GM19324 (cell line): ENCODE measurements around the gene TRAF3.
"Not testable (repeated sequence)": the region's sequence is repeated elsewhere in the genome, so short reads cannot be mapped to it uniquely, and the experiment has no call there.

ENCODE experiments used
- ATAC-seq: cut with Tn5 transposase; IDR thresholded peaks from one replicate; pipeline ENCODE4 v1.9.1; 2021; ENCODE audit warnings: mild to moderate bottlenecking, moderate library complexity; ENCODE audit not compliant: unreplicated experiment, low FRiP score

The TRAF3 gene

DNA sequence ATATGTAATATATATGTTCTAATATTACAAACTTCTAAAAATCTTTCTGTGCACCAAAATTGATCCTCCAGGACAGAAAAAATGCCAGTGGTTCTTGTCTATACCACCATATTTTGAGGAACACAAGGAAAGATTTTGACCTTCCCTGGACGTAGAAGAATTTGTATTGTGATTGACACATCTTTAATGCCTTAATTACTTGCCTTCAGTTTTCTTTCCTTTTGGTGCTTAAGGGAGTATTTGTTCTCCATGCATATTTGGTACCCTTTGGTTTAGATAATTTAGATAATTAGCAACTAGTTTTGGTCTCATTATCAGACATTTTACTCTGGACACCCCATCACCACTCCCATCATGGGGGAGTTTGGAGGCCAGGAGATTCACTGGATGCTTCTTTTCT, 27.6 kb downstream of the TRAF3 start:
- no peak for ATAC-seq

DNA sequence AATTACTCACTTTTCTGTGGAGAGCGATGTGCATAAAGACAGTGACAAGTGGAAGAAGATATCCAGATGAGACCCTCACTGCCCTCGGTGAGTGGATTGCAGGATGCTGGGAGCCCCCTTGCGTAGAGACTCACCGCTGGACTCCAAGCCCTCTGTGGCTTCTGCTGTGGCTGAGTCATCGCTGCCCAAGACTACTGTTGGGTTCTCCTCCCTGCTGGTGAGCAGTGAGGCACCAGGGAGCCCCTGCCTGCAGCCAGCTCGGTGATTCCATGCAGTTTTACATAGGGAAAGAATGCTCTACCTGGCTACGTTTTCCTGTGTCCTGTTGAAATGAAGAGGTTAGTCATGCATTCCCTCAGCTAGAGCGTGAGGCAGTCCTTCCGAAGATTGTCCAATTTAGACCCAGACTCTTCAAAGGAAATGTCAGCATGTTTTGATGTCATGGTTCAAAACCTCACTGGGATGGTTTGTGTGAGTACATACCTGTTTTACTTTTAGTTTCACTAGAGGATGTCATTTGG, 28.2 kb downstream of the TRAF3 start:
- ATAC-seq: no peak

- no peak for ATAC-seq
These were observed 28.7 kb downstream of the TRAF3 start for GRCh38 chr14:102805941-102806340.

DNA sequence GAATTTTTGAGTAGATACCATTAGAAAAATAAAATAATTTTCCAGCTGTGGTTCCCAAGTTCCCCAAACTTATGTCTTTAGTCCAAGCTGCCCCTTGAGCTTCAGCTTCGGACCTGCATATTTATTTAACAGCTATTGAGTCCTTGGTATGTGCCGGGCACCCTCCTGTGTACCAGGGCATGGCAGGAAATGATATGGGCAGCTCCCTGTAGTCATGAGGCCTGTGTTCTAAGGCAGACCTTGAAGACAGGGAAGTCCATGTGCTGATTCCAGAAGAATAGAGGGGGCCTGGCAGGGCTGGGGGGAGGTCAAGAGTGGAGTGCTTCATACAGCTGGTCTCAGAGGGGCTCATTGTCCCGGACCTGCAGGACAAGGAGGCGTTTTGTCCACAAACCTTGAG, 29.2 kb downstream of the TRAF3 start:
- ATAC-seq: no peak

DNA sequence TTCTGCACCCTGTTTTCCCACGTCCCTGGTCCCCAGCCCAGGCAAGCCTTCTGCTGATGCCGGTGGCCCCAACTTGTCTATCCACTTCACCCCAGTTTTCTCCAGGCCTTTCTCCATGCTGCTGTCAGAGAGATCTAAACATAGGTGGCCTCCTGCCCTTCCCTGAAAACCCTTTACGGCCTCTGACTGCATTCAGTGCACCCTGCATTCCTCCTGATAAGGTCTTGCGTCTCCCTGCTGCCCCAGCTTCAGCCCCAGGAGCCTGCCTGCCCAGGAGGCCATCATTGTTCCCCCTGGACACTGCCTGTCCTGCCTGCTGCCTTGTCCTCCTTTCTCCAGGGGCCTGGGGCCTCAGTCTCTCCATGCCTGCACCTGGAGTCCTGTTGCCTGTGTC, 29.8 kb downstream of the TRAF3 start:
- no peak for ATAC-seq

DNA sequence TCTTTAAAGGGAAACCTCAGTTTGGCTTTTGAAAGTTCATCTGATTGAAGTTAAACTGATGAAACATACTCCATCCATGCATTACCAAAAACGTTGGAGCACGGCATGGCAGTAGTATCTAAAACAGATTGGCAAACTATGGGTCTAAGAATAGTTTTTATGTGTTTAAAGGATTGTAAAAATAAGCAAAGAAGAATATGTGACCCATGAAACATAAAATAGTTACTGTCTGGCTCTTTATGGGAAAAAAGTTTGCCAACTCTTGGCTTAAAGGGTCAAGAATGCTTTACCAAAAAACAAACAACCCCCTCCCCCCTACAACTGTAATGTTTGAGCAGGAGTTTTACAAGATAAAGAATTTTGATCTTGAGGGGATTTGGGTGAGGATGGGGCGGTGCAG, 32.6 kb downstream of the TRAF3 start:
- ATAC-seq: no peak

DNA sequence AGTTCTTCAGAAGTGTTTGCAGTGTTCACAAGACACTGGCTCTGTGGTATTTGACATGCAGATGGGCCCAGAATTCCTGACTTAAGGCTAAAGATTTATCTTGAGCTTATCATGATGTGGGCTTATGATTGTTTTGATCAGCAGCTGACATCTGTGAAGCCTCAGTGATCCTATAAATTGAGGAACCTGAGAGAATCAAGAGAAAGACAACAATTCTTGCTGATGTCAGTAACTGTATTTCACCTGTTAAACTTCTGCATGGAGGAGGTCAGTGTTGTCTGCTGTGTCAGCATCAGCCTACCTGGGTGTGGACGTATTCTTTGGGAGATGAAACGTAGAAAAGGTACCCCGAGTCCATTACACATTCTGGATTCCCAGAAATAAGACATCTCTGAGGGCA, 33.3 kb downstream of the TRAF3 start:
- ATAC-seq: no peak

DNA sequence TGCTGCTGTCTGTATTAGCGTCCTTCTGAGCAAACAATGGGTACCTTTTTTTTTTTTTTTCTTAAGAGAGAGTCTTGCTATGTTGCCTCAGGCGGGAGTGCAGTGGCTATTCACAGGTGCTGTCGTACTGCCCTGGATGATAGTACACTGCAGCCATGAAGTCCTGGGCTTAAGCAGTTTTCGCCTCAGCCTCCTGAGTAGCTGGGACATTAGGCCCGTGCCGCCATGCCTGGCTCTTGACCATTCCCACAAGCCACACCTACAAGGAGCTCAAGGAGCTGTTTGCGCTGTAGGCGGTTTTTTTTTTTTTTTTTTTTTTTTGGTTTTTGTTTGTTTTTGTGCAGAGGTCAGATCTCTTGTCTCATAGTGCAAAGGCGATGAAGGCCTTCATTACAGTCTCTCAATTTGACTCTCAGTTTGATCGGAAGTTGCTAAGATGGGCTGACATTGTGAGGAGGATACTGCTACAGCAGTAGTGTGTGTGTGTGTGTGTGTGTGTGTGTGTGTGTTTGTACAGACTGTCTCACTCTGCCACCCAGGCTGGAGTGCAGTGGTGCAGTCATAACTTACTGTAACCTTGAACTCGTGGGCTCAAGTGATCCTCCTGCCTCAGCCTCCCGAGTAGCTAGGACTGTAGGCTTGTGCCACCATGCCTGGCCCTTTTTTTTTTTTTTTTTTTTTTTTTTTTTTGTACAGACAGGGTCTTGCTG, 34.2 kb downstream of the TRAF3 start:
- ATAC-seq: no peak

DNA sequence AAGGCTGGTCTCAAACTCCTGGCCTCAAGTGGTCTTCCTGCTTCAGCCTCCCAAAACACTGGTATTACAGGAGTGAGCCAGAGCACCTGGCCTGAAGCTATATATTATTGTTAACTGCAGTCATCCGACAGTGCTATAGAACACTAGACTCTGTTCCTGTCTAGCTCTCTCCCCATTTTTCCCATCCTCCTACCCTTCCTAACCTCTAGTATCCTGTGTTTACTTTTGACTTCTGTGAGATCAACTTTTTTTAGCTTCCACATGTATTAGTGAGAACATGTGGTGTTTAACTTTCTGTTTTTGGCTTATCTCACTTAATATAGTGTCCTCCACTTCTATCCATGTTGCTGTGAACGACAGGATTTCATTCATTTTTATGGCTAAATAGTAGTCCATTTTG, 34.7 kb downstream of the TRAF3 start:
- ATAC-seq: no peak

DNA sequence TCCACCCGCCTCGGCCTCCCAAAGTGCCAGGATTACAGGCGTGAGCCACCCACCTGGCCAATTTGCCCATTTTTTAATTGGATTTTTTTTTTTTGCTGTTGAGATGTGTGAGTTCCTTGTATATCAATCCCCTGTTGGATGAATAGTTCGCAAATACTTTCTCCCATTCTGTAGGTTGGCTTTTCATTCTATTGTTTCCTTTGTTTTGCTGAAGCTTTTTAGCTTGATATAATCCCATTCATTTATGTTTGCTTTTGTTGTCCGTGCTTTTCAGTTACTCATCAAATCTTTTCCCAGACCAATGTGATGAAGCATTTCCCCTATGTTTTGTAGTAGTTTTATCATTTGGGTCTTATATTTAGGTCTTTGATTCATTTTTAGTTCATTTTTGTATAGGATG, 36.4 kb downstream of the TRAF3 start:
- no peak for ATAC-seq

DNA sequence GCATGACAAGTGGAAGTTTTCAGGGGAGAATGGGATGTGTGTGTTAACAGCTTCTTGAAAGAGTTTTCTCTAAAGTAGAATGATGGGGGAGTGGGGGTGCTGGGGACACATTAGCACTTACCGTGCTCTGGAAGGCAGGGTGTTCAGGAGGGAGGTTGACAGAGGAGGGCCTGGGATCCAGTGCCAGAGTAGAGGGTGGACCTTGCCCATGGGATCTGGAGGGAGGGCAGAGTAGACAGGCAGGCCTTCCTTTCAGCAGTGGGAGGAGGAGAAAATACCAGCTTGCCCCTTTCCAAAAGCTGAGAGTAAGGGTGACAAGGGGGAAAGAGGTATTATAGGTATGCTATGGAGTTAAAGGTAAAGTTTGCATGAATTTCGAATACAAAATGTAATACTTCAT, 40.1 kb downstream of the TRAF3 start:
- no peak for ATAC-seq

DNA sequence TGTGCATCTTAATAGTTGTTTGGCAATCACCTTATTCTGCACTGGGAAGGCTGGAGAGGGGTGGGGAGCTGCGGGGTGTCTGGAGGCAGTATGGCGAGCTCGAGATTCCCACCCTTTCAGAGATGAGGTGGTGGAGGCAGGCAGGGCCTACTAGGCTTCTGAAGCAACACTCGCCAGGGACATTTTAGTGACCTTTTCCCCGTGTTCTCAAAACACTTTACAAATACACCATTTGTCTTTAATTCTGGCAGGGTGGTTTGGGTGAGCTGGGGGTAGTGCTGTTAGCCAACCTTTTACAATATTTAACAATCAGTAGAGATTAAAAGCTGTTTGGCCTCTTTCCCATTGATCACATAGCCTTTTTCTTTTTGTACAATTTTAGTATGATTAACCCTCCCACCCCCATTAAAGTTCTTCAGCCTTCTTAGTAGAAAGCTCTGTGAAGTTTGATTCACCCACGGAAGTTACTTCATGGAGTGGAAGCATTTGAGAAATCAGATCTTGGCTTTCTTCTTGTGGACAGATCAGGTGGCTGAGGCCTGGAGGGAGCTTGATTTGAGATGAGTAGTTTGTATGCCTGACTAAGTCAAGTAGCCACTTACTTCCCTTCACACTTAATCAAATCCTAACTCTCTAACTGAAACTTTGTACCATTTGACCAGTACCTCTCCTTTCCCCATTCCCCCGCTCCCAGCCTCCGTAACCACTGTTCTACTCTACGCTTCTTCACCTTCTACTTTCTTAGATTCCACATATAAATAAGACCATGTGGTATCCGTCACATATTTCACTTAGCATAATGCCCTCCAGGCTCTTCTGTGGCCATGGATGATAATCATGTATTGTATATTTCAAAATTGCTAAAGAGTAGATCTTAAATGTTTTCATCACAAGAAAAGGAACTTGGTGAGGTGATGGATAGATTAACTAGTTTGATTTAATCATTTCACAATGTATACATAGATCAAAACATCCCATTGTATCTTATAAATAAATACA, 41.0 kb downstream of the TRAF3 start:
- no peak for ATAC-seq

DNA sequence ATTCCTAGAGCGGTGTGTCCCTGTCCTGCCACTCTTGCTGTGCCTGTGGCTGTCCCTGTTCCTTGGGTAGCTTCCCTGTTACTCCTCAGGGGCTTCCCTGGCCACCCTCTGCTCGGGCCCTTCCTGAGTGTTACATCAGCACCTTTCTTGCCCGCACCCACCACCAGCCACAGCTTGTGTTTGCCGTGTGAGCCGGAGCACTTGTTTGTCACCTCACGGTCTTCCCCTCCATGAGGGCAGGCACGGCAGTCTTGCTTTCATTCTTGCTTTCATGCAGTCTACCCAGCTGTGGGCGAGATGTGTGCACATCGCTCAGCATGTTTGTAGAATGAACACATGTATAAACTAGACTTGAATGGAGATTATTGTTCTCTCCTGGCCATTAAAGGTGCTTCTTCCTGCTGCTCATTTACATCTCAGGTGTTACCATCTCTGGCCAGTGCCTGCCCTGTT, 42.0 kb downstream of the TRAF3 start:
- ATAC-seq: peak; percentile 70

- peak; percentile 18 for ATAC-seq
These were observed 42.6 kb downstream of the TRAF3 start for GRCh38 chr14:102819747-102820330.

DNA sequence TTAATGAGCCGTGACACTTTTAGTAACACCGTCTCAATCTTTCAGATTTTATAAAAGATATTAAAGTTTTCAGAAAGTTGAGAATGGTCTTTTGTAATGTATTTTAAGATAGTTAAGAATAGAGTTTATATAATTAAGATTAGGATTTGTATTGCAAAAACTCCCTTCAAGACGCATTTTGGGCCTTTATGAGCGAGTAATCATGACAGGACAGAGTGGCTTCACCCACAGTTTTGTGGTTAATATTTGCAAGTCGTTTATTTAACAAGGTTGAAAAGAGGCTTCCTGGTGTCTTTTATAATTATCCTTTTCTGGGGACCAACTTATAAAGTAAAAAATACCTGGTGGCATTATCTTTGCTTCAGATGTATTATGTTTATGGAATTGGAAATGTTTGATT, 44.0 kb downstream of the TRAF3 start:
- ATAC-seq: no peak

DNA sequence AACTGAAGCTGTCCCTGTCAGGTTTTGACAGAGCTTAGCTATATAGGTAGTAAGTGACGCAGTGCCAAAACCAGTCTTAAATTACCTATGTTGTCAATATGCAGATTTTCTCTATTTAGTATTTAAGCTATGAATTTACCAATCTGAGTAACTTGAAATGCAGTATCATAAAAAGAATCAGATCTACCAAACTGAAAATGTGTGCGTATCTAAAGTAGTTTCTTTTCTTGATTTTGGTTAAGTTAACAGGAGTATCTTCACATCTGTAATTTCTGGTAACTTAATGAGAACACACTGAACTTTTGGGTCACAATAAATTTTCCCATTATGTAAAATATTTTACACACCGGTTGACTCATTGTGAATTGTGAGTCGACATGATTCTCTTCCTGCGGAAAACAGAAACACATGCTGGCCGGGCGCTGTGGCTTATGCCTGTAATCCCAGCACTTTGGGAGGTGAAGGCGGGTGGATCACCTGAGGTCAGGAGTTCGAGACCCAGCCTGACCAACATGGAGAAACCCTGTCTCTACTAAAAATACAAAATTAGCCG, 45.1 kb downstream of the TRAF3 start:
- ATAC-seq: no peak

- ATAC-seq: not testable (repeated sequence)
These were observed 45.6 kb downstream of the TRAF3 start for GRCh38 chr14:102822887-102823286.

GRCh38 chr14:102823546-102823945, 46.3 kb downstream of the TRAF3 start:
- no peak for ATAC-seq

- ATAC-seq: no peak
These were observed 47.6 kb downstream of the TRAF3 start for GRCh38 chr14:102824832-102825231.

GRCh38 chr14:102825307-102826095, 48.3 kb downstream of the TRAF3 start:
- ATAC-seq: no peak
